IPS-11a (cell line): Measurements from ENCODE around the gene CDC6.

Source experiments
- H3K4me3 ChIP-seq: one replicate; pipeline ENCODE4 v1.5.1; 2013; ENCODE audit warnings: low read depth, low read length, control low read depth

The CDC6 gene

GRCh38 chr17:40338941-40339649 lies 51.4 kb downstream of the CDC6 start:
- H3K4me3 ChIP-seq, result no peak overlapping the region

- no peak overlapping the region for H3K4me3 ChIP-seq
These were observed 52.6 kb downstream of the CDC6 start for GRCh38 chr17:40340327-40340726.

GRCh38 chr17:40340880-40341807 lies 53.5 kb downstream of the CDC6 start:
- H3K4me3 ChIP-seq, result peak overlapping the region; percentile 33

DNA sequence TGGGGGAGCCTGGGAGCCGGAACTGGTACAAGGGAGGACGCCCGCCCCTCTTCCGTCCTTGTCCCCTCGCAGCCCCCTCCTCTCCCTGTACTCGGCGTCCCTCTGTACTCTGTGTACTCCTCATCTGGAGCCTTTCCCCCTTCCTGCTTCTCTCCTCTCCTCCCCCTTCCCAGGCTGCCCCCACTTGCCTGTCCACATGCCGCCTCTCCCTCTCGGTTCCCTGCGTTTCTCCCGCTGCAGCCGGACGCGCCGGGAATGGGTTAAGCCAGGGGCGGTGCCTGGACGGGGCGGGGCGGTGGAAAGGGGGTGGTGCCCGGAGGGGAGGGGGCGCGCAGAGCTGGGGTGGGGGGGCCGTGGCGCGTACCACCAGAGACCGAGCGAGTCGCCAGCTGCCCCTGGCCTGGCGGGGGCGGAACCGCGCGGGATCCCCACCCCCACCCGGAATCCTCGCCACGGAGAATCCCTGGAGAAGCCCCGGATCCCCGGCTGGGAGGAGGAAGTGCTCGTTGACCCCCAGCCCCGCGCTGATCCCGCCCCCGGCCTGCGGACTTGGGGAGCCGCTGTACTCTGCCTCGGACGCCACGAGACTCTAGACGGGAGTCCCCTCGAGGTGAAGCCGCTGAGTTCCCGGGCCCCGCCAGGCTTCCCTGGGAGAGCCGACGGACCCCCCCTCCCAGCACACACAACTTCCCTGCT lies 54.3 kb downstream of the CDC6 start:
- peak overlapping the region; percentile 33 for H3K4me3 ChIP-seq

- H3K4me3 ChIP-seq, result peak overlapping the region; percentile 33
These were observed 55.0 kb downstream of the CDC6 start for GRCh38 chr17:40342504-40343218.

DNA sequence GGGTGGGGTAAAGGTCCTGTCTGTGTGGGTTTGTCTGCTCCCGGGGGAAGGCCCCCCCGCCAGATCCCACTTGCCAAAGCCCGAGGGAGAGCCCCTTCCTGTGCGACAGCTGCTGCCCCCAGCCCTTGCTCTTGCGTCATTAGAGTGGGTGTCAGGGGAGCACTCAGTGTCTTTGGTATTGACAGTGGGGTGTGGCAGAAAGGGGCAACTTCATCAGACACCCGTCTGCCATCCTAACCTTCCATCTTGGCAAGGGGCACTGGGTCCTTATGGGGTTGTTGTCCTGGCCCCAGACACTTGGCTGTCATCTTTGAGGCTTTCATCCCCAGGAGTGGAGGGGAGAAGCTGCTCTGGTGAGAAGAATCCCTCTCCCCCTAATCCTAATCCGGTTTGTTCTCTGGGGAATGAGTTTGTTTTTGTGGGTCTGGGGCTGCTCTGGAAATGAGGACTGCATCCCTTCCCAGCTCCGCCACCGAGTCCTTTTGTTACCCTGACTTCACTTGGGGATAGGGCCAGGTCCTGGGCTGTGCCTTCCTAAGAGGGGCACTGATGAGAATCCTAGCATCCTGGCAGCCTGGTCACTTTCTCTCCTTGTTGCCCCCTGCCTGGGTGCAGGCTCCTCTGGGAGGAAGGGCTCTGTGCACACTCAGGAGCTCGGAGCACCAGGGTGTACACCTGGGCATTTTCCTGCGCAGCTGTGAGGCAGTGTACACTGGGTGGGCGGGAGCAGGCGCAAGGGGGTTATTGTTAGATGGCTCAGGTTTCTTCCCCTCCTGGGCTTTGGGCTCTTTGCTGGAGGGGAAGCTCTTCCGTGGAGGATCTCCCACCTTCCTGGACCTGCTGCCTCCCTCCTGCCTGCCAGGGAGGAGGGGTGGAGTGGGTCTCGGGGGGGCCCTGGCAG lies 55.8 kb downstream of the CDC6 start:
- H3K4me3 ChIP-seq, result peak overlapping the region; percentile 33

DNA sequence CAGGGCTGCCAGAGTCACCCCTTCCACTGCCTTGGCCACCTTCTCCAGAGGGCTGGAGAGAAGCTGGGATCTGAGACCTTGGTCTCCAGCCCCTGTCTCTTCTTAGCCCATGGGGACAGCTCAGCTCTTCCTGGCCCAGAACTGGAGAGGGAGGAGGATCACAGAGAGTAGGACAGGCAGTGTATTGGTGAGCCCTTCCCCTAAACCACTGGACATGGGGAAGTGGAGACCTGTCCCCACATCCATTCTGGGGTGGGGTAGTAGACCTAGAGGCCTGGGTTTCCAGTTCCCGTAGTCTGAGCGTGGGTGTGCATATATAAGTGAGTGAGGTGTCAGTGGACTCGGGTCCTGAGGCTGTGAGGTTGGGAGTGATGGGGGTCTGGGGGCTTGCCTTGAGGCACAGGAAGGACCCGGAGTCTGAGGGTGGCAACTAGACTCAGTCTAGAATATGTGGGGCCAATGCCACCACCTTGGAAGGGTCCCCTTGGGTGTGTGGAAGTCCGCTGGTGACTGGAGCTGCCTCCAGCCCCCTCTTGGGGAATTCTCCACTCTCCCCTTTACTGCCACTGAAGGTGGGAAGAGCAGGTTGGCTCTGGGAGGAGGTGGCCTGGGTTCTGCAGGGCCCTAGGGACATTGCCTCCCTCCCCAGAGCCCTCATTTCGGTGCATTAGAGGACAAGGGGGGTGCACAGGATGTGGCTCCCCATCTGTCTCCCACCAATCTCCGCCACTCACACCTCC lies 56.9 kb downstream of the CDC6 start:
- H3K4me3 ChIP-seq, result no peak overlapping the region

DNA sequence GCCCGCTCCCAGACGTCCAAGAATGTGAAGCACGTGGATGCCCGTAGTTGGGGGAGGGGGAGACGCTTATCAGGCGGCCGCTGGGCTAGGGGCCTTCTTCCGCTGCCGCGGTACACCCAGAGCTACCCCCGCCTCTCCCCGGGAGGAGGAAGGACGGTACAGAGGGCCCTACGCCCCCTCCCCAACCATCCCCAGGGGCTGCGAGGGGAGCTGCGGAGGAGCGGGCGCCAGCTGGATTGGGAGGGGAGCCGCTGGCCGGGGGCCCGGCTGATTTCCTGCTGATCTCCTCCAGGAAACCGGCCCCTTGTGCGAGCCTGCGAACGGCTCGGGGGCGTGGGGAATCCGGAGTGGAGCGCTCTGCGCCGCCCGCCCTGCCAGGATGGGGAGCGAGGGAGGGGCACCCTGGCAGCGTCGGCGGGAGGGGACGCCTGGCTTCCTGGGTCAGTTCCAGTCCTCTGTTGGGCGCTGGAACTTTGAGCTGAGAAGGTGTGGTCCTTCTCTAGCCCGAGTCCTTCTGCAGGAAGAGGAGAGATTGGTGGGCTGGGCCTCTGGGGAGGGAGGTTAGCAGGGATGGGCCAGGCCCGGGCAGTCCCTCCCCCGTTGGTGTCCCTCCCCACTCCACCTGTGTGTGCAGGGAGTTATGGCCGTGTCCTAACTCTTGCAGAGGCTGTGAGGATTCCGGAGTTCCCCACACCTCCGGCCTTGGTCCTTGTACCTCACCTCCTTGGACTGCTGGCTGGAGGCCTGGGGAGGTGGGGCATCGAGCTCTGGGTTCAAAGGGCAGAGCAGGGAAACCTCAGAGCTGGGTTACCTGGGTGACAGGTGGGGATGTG lies 57.7 kb downstream of the CDC6 start:
- peak overlapping the region; percentile 39 for H3K4me3 ChIP-seq

DNA sequence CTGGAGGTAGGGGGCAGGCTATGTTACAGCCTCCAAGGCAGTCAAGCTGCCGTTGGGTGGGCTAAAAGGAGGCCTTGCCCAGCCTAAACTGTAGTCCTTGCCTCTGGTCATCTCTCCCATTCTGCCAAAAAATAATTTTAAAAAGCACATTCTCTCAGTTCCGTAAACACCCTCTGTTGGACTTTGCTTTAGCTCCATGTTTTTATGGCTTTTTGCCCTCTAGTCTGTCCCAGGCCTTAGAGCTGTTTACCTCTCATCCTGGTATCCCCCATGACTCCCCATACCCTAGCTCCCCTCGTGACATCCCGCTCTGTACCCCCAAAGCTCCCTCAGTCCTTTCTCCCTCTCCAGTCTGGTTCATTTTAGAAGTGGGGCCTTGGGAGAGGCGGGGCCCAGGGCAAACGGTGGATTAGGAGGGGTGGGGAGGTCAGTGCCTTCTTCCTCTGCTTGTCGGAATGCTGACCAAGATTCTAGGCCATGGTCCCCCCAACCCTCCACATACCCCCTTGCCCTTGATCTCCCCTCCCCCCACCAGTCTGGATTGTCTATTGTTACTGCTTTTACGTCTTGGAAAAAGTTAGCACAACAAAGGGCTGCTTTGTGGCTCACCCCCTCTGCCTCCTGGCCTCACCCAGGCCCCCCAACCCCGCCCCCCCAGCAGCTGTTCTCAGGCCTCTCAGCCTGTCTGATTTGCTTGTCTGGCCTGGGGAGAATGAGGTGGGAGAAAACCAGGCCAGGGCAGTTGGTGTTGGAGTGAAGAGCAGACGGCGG lies 58.5 kb downstream of the CDC6 start:
- H3K4me3 ChIP-seq, result no peak overlapping the region

- H3K4me3 ChIP-seq, result no peak overlapping the region
These were observed 59.1 kb downstream of the CDC6 start for GRCh38 chr17:40346765-40347158.

DNA sequence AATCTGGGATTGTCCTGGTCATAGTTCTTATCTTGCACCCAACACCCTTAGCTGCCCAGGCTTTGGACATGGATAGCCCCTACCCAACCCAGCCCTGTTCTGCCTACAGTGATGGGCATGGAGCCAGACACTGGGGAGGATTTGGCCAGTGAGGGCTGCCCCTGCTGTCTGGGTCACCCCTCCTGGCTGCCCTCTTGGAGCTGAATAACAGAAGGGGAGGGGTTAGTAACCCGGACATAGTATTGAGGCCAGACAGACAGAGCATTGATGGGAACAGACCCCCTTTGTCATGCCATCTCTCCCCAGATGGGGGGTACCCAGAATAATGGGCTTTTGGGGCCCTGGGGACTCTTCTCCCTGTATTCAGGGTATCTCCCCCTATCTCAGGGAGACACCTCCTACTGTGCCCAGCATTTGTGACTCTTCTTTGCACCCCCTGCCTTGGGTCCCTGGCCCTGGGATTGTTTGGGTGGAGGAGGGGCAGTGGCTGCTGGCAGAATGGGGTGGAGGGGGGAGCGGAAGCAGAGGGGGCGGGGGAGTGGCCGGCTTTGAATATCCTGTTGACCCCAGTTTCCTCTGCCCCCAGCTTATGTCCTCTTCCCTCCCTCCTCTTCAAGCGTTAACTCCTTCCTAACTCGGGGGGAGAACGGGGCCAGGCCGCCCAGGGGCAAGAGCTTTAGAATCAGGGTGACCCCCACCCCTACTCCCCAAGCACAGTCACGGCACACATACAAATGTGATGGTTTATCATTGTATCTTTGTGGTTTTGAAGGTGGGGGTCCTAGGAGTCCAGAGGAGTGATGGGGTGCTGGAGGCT lies 59.8 kb downstream of the CDC6 start:
- H3K4me3 ChIP-seq, result no peak overlapping the region

DNA sequence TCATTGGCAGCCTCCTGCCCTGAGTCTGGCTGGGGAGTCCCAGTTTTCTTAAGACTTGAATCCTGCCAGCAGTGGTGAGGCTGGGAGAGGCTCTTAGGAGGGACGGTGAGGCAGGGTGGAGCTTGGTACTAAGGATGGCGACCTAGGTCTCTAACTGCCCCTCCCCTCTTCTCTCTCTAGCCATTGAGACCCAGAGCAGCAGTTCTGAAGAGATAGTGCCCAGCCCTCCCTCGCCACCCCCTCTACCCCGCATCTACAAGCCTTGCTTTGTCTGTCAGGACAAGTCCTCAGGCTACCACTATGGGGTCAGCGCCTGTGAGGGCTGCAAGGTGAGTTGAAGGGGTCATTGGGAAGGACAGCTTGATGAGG lies 60.4 kb downstream of the CDC6 start:
- H3K4me3 ChIP-seq, result no peak overlapping the region

DNA sequence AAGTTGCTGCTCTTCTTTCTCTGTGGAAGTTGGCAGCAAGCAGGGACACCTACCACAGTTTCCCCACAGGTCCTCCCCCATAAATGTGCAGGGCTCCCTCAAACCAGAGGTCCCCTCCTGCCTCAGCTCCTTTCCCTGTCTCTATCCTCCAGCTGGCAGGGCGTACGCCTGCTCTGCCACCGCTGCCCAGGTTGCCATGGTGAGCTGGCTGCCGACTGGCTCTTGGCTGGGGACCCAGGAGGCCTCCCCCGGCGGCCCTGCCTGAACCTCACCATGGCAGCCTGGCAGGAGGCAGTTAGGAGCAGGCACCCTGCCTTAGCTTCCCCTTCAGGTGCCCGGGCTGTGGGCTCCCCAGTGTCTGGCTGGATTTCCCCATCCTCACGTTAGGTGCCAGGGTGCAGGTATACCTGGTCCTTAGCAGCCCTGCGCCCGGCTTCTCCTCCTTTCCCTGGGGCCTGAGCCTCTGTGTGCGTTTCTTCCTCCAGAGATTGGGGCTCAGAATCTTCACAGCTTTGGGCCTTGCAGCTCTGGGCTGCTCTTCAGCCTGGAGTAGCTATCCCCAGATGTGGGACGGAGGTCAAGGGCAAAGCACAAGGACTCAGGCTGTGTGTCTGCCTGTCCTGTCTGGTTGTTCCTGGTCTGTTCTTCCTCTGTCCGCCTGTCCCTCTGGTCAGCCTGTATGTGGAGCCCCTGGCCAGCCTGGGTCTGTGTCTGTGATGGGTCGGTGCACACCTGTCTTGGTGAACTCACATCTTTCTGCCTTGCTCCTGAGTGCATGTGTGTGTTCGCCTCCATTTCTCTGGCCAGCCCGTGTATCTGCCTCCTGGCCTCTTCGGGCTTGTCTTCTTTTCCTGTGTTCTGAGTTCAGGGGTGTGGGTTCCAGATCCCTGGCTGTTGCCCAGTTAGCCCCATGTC lies 61.1 kb downstream of the CDC6 start:
- no peak overlapping the region for H3K4me3 ChIP-seq

DNA sequence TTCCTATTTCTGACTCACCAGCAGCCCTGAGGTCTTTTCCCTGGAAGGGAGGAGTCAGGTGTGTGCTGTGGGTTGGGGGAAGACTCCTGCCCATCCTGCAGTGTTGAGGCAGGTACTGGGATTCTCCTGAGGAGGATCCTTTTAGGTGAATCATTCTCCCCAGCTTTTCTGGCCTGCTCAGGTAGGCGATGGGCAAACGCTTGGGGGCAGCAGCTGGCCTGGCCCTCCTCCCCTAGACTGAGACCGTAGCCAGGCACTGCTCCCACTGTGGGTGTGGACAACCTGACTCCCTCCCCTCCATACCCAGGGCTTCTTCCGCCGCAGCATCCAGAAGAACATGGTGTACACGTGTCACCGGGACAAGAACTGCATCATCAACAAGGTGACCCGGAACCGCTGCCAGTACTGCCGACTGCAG lies 61.8 kb downstream of the CDC6 start:
- H3K4me3 ChIP-seq, result no peak overlapping the region

DNA sequence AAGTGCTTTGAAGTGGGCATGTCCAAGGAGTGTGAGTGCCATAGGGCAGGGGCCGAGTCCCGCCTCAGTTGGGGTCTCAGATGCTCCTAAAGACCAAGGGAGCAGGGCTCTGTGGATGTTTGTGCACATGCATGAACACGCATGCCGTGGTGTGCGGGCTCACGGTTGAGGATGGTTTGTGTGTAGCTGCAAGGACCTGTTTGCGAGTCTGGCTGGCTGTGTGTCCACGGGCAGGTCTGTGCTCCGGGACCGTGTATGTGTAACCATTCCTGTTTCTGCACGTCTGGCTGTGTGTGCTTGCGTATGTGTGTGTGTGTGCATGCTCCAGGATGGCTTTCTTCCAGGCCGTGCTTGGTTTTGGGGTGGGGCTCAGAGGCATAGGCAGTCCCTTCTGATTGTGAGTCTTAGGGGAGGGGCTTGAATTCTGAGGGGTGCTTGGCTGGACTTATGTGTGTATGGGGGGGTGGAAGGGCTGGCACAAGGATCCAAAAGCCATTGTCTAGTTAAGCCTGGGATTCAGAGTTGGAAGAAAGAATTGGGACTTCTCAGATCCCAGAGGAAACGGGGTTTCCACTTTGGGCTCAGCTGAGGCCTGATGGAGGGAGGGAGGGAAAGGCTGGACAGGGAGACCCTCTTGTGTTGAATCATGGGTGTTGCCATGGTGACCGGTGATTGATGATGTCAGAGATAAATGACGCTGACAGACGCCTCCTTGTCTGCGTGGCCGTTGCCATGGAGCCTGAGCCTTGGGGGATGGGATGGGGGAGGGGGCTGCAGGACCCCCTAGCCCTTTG lies 62.4 kb downstream of the CDC6 start:
- no peak overlapping the region for H3K4me3 ChIP-seq
